KMS-11 (cell line): ENCODE data around the gene TWSG1.
"Not testable (repeated sequence)": the region's sequence is repeated elsewhere in the genome, so short reads cannot be mapped to it uniquely, and the experiment has no call there.

Source experiments
- H2AFZ ChIP-seq: fragments of 200-600 bp; sonication (generic); 2 replicates; pipeline ENCODE4 v1.6.1; 2016; ENCODE audit warnings: antibody characterized with exemption, mixed run types, low read depth
- H3K27ac ChIP-seq: fragments of 200-600 bp; sonication (generic); 2 replicates; pipeline ENCODE4 v1.6.1; 2016; ENCODE audit warnings: mild to moderate bottlenecking, mixed run types
- H3K27me3 ChIP-seq: fragments of 200-600 bp; sonication (generic); 2 replicates; pipeline ENCODE4 v1.6.1; 2017; ENCODE audit warnings: mild to moderate bottlenecking, low read depth, mixed run types, moderate library complexity; ENCODE audit not compliant: insufficient read depth
- H3K36me3 ChIP-seq: fragments of 200-600 bp; sonication (generic); 2 replicates; pipeline ENCODE4 v1.6.1; 2017; ENCODE audit warnings: mild to moderate bottlenecking, mixed run types; ENCODE audit not compliant: insufficient read depth
- H3K4me1 ChIP-seq: fragments of 200-600 bp; sonication (generic); 2 replicates; pipeline ENCODE4 v1.6.1; 2016; ENCODE audit warnings: mild to moderate bottlenecking, low read depth, mixed run types; ENCODE audit not compliant: poor library complexity, severe bottlenecking
- H3K4me2 ChIP-seq: fragments of 200-600 bp; sonication (generic); 2 replicates; pipeline ENCODE4 v1.7.0; 2016; ENCODE audit warnings: mild to moderate bottlenecking, mixed run types
- H3K4me3 ChIP-seq: fragments of 200-600 bp; sonication (generic); IDR thresholded peaks from 2 replicates; pipeline ENCODE4 v1.6.1; 2017; ENCODE audit warnings: low read depth, low read length, mixed read lengths; ENCODE audit not compliant: insufficient read depth
- H3K79me2 ChIP-seq: fragments of 200-600 bp; sonication (generic); 2 replicates; pipeline ENCODE4 v1.6.1; 2016; ENCODE audit warnings: low read depth, mixed run types; ENCODE audit not compliant: insufficient read depth
- H3K9ac ChIP-seq: fragments of 200-600 bp; sonication (generic); 2 replicates; pipeline ENCODE4 v1.6.1; 2016; ENCODE audit warnings: mild to moderate bottlenecking, mixed run types
- H4K20me1 ChIP-seq: fragments of 200-600 bp; sonication (generic); 2 replicates; pipeline ENCODE4 v1.6.1; 2016; ENCODE audit warnings: mild to moderate bottlenecking, mixed run types; ENCODE audit not compliant: insufficient read depth
- TF ChIP-seq, protein P1 (sequence below): fragments of 200-600 bp; sonication (generic); conservative IDR thresholded peaks from 2 replicates; pipeline ENCODE4 v1.6.1; 2017; ENCODE audit warnings: low read depth, mild to moderate bottlenecking, antibody characterized with exemption, low read length, moderate library complexity, mixed read lengths

TWSG1 gene

DNA sequence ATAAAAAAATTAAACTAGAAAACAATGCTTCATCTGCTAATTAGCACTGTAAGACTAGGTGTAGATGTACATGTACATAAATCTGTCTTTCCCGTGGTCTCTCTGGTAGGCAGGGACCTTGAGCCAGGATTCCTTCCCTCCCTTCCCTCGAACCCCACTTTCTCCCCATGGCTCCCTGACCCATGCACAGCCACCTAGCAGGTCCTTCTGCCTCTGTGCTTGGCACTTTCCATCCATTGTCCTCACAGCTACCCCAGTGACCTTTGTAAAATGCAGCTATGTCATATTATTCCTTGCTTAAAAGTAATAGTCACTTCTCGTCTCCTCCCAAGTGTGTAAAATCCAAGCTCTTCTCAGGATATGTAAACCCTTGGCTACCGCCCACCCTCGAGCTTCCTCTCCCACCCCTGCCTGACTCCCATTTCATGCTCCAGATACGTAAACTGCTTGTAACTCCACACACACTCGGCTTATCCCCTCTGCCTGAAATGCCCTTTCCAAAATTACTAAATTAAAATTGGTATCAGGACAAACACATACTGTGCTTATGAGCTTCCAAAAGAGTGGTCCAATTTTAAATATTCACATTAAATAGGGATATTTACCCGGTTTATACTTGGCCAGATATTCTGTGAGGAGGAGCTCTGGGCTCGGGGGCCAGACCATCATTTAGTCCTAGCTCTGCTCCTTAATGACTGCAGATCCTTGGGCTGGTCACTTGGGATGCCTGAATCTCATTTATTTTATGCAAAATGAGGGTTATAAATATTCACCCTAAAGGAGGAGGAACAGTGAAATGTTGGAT is 86.7 kb downstream of the TWSG1 start:
- Histone ChIP-seq H3K79me2 (no peaks in the 10 kb centered on the region), H4K20me1 (no peaks in the 10 kb centered on the region), H3K36me3 (no peaks in the 10 kb centered on the region), H3K4me3 (no peak overlapping the region), H3K4me1 (peaks cover 20% of the 10 kb centered on the region), H3K9ac (no peak overlapping the region), H3K27me3 (no peaks in the 10 kb centered on the region), H3K27ac (no peak overlapping the region), H3K4me2 (no peak overlapping the region), H2AFZ (no peak overlapping the region)
- TF ChIP-seq, protein P1, sequence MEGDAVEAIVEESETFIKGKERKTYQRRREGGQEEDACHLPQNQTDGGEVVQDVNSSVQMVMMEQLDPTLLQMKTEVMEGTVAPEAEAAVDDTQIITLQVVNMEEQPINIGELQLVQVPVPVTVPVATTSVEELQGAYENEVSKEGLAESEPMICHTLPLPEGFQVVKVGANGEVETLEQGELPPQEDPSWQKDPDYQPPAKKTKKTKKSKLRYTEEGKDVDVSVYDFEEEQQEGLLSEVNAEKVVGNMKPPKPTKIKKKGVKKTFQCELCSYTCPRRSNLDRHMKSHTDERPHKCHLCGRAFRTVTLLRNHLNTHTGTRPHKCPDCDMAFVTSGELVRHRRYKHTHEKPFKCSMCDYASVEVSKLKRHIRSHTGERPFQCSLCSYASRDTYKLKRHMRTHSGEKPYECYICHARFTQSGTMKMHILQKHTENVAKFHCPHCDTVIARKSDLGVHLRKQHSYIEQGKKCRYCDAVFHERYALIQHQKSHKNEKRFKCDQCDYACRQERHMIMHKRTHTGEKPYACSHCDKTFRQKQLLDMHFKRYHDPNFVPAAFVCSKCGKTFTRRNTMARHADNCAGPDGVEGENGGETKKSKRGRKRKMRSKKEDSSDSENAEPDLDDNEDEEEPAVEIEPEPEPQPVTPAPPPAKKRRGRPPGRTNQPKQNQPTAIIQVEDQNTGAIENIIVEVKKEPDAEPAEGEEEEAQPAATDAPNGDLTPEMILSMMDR = no peak

DNA sequence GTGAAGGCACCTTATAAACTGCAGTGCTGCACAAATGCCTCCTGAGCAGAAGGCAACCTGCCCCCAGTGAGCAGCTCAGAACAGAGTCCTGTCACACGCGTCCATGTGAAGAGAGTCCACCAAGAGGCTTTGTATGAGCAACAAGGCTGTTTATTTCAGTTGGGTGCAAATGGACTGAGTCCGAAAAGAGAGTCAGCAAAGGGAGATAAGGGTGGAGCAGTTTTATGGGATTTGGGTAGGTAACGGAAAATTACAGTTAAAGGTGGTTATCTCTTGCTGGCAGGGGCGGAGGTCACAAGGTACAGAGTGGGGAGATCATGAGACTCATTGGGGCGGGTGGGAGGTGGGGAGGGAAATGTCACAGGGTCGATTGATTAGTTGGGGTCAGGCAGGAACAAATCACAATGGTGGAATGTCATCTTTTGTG is 87.3 kb downstream of the TWSG1 start:
- H3K27me3 ChIP-seq = no peaks in the 10 kb centered on the region
- H2AFZ ChIP-seq = no peak overlapping the region
- no peak overlapping the region for H3K27ac ChIP-seq
- no peak overlapping the region for H3K9ac ChIP-seq
- TF ChIP-seq, protein P1 = no peak
- peaks cover 20% of the 10 kb centered on the region for H3K4me1 ChIP-seq
- H3K79me2 ChIP-seq = no peaks in the 10 kb centered on the region
- H4K20me1 ChIP-seq = no peaks in the 10 kb centered on the region
- H3K4me3 ChIP-seq = no peak overlapping the region
- H3K36me3 ChIP-seq = no peaks in the 10 kb centered on the region
- H3K4me2 ChIP-seq = no peak overlapping the region

DNA sequence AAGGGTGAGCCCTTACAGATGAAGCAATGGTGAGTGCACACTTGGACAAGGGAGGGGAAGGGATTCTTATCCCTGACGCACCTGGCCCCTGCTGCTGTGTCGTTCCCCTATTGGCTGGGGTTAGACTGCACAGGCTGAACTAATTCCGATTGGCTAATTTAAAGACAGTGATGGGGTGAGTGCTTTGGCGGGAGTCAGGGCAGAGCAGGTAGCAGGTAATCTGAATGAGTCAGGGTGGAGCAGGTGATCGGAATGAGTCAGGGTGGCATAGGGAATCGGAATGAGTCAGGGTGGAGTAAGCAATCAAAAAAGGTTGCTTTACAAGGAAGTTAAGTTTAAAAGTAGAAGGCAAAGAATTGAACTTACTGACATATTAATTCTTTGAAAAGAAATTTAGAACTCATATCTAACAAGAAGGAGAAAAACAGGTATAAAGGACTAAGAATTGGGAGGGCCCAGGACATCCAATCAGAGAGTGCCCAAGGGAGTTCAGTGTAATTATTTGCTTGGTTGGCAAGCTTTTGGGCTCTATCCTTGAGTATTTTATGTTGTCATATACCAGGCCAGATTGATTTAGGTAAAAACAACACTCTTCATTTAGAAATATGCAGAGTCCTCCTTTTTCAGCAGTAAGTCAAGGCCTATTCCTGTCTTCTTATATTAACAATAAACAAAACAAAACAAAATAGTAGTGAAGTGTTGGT is 88.4 kb downstream of the TWSG1 start:
- Histone ChIP-seq H3K4me1 (peaks cover 20% of the 10 kb centered on the region), H3K27ac (no peak overlapping the region), H3K36me3 (no peaks in the 10 kb centered on the region), H3K79me2 (no peaks in the 10 kb centered on the region), H4K20me1 (no peaks in the 10 kb centered on the region), H3K9ac (no peak overlapping the region), H3K4me3 (no peak overlapping the region), H3K27me3 (no peaks in the 10 kb centered on the region), H3K4me2 (no peak overlapping the region), H2AFZ (no peak overlapping the region)
- TF ChIP-seq, protein P1 = no peak

DNA sequence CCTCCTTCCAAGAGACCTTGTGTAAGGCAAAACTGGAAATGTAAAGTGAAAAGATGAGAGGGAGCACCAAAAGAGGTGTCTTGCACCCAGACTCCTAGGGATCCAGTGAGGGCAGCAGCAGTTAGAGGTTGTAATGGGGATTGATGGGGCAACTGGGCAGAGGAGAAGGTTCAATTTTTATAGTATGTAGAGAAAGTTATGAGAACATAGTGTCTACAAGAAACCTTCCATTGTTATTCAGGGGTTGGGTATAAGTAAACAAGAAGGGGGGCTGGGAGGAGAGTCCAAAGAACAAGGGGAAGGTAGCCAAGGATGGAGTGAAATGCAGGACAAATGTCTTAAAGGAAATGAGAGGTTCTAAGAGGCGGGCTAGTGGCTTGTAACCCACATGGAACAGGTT is 89.1 kb downstream of the TWSG1 start:
- not testable (repeated sequence) for H3K36me3 ChIP-seq, H3K27me3 ChIP-seq, H3K79me2 ChIP-seq, H4K20me1 ChIP-seq, H3K9ac ChIP-seq, H3K27ac ChIP-seq, H3K4me3 ChIP-seq, H2AFZ ChIP-seq, H3K4me2 ChIP-seq
- H3K4me1 ChIP-seq = peaks cover 20% of the 10 kb centered on the region

DNA sequence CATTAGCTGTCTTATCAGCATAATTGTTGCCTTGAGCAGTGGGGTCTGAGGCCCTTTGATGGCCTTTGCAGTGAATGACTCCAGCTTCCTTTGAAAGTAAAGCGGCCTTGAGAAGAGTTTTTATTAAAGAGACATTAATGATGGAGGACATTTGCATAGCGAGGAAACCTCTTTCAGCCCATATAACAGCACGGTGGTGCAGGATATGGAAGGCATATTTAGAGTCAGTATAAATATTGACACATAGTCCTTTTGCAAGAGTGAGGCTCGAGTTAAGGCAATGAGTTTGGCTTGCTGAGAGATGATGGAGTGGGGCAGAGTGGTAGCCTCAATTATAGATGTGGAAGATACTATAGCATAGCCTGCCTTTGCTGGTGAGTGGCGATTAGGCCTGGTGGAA is 89.7 kb downstream of the TWSG1 start:
- H3K27ac ChIP-seq, H3K79me2 ChIP-seq, H3K4me3 ChIP-seq, H3K27me3 ChIP-seq, H3K9ac ChIP-seq, H4K20me1 ChIP-seq, H3K4me2 ChIP-seq, H3K36me3 ChIP-seq, H2AFZ ChIP-seq: not testable (repeated sequence)
- H3K4me1 ChIP-seq = peaks cover 14% of the 10 kb centered on the region
